ENCODE results near the gene KLHL20. TPM values are rescaled to one million over a fixed set of nuclear protein-coding genes. Genes with fewer than 3 reads are reported as not detected.

Gene KLHL20
- total RNA-seq, 6 donors from 2014 or later: 8.5 to 37.8 (median 31.3) TPM

DNA sequence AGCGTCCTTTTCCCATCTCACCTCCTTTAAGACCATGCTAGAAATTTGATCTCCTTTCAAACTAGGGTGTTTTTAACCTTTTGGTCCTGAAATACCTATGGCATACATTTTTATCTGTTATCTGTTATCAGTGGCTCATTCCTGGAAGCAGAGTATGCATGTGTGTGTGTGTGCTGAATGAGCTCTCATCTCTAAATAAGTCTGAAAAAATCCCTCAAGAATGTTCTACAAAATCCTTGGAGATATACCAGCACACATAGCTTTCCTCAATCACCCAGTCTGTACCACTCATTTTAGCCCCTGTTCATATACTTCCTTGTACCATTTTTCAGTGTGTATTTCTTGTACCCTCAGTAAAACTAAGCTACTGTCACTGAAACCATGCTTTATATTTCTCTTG, 103.7 kb downstream of the KLHL20 start:
- peaks cover 0 to 3% (median 0%) of the 10 kb centered on the region in 4 donors for H3K36me3 ChIP-seq
- H3K4me3 ChIP-seq: no peak overlapping the region
- H3K27me3 ChIP-seq: no peaks in the 10 kb centered on the region
- no peak overlapping the region for H3K27ac ChIP-seq
- TF ChIP-seq POLR2AphosphoS5 (IDR thresholded peaks at IDR 0.05): no peak
- peaks cover 4 to 7% (median 4%) of the 10 kb centered on the region in 4 donors for H3K4me1 ChIP-seq
- ATAC-seq (ENCODE audit: low FRiP score in 2 of 2) (no peak), DNase-seq (no peak)
- 81 to 92% methylated on average over 1 of the region's 1 CpG for WGBS, 2 donors
- H3K9me3 ChIP-seq: no peaks in the 10 kb centered on the region

DNA sequence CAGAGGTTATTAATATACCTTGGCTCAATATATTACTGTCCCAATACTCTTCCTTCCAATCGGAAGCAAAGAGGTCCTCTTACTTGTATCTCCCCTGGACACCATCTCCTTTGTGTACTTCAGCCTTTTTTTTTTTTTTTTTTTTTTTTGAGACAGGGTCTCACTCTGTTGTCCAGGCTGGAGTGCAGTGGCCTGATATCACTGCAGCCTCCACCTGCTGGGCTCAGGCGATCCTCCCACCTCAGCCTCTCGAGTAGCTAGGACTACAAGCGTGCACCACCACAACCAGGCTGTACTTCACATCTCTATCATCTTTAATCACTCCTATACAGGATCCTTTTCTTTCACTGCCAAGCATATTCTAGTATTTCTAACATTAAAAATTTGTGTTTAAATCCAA, 106.9 kb downstream of the KLHL20 start:
- peaks cover 11 to 26% (median 14%) of the 10 kb centered on the region in 4 donors for H3K4me1 ChIP-seq
- no peaks in the 10 kb centered on the region for H3K9me3 ChIP-seq
- H3K27ac ChIP-seq: no peak overlapping the region
- no peak overlapping the region for H3K4me3 ChIP-seq
- WGBS, 2 donors: 94 to 95% methylated on average over 4 of the region's 4 CpGs
- TF ChIP-seq, protein P1, sequence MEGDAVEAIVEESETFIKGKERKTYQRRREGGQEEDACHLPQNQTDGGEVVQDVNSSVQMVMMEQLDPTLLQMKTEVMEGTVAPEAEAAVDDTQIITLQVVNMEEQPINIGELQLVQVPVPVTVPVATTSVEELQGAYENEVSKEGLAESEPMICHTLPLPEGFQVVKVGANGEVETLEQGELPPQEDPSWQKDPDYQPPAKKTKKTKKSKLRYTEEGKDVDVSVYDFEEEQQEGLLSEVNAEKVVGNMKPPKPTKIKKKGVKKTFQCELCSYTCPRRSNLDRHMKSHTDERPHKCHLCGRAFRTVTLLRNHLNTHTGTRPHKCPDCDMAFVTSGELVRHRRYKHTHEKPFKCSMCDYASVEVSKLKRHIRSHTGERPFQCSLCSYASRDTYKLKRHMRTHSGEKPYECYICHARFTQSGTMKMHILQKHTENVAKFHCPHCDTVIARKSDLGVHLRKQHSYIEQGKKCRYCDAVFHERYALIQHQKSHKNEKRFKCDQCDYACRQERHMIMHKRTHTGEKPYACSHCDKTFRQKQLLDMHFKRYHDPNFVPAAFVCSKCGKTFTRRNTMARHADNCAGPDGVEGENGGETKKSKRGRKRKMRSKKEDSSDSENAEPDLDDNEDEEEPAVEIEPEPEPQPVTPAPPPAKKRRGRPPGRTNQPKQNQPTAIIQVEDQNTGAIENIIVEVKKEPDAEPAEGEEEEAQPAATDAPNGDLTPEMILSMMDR (IDR thresholded peaks at IDR 0.05): no peak
- TF ChIP-seq POLR2AphosphoS5 (IDR thresholded peaks at IDR 0.05) (no peak), EP300 (IDR thresholded peaks at IDR 0.05) (no peak)
- no peak for ATAC-seq (ENCODE audit: low FRiP score in 2 of 2)
- no peaks in the 10 kb centered on the region for H3K27me3 ChIP-seq
- H3K36me3 ChIP-seq: peaks cover 0 to 3% (median 0%) of the 10 kb centered on the region in 4 donors
- no peak for DNase-seq

GRCh38 chr1:173823781-173824314, 109.1 kb downstream of the KLHL20 start:
- H3K27me3 ChIP-seq: no peaks in the 10 kb centered on the region
- peak overlapping the region; percentile 91 to 94 (median 93) for H3K27ac ChIP-seq
- peak overlapping the region; percentile 60 to 70 (median 66) for H3K4me3 ChIP-seq
- no peaks in the 10 kb centered on the region for H3K9me3 ChIP-seq
- DNase-seq: no peak
- H3K36me3 ChIP-seq: no peaks in the 10 kb centered on the region
- no peak for TF ChIP-seq EP300 (IDR thresholded peaks at IDR 0.05)
- TF ChIP-seq, protein P1 (IDR thresholded peaks at IDR 0.05): no peak
- TF ChIP-seq POLR2AphosphoS5 (IDR thresholded peaks at IDR 0.05): no peak
- TF ChIP-seq POLR2A (IDR thresholded peaks at IDR 0.05): no peak
- H3K4me1 ChIP-seq: peaks cover 13 to 29% (median 16%) of the 10 kb centered on the region in 4 donors
- 1 to 2% methylated on average over 17 to 25 of the region's 25 CpGs for WGBS, 2 donors
- peak in 1 of 2 donors; percentile 27 for ATAC-seq (ENCODE audit: low FRiP score in 2 of 2)

- WGBS, 2 donors: 0 to 1% methylated on average over 20 to 55 of the region's 55 CpGs
- ATAC-seq (ENCODE audit: low FRiP score in 2 of 2) (peak; percentile 99 to 100), DNase-seq (peak; percentile 94 to 96)
- Histone ChIP-seq H3K9me3 (no peaks in the 10 kb centered on the region), H3K27me3 (no peaks in the 10 kb centered on the region), H3K4me1 (peaks cover 13 to 29% (median 16%) of the 10 kb centered on the region in 4 donors), H3K27ac (peak within 1 kb of the TSS; percentile 91 to 94 (median 93)), H3K36me3 (no peaks in the 10 kb centered on the region), H3K4me3 (peak within 1 kb of the TSS; percentile 60 to 70 (median 66))
- TF ChIP-seq EP300 (IDR thresholded peaks at IDR 0.05) (no peak), POLR2AphosphoS5 (IDR thresholded peaks at IDR 0.05) (peak; percentile 80 to 84), POLR2A (IDR thresholded peaks at IDR 0.05) (peak in 3 of 4 donors; percentile 46 to 68 (median 53))
- TF ChIP-seq, protein P1 (IDR thresholded peaks at IDR 0.05): peak in 1 of 6 experiments; percentile 7
Observed at GRCh38 chr1:173824315-173825081, 109.7 kb downstream of the KLHL20 start, which contains the start of the genes CENPL and DARS2. TSS of gene CENPL (minus strand) at chr1:173824883. CDS start at chr1:173811299, 13,584 bp downstream. TSS of gene DARS2 (plus strand) at chr1:173824673. CDS start at chr1:173825230, 557 bp downstream.

DNA sequence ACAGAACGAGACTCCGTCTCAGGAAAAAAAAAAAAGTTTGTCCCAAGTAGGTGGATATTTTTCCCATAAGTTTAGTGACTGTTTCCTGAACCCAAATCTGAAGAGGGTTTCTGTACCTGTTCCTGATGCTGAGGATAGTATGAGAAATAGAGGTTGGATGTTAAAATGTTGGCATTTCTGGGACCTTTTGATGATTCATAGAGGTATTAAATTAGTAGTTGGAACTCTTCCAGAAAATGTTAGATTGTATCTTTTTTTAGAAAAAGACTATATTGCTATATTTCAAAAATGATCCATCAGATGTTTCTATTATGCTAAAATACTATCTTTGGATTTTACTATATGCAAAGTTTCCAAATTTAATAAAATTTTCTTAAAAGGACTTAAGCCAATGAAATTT, 112.8 kb downstream of the KLHL20 start:
- TF ChIP-seq POLR2AphosphoS5 (IDR thresholded peaks at IDR 0.05) (no peak), POLR2A (IDR thresholded peaks at IDR 0.05) (no peak)
- DNase-seq: no peak
- WGBS, 2 donors: 53 to 67% methylated on average over 2 of the region's 2 CpGs

More for the DNA sequence above, 112.8 kb downstream of the KLHL20 start:
- Histone ChIP-seq H3K4me3 (no peak overlapping the region), H3K27ac (no peak overlapping the region), H3K27me3 (no peaks in the 10 kb centered on the region), H3K4me1 (peaks cover 13 to 29% (median 16%) of the 10 kb centered on the region in 4 donors), H3K9me3 (no peaks in the 10 kb centered on the region), H3K36me3 (peaks cover 0 to 26% (median 6%) of the 10 kb centered on the region in 4 donors)
- ATAC-seq (ENCODE audit: low FRiP score in 2 of 2): no peak
